LNCaP clone FGC (cell line): Measurements from ENCODE around the gene SNX9.
"Not testable (repeated sequence)": the region's sequence is repeated elsewhere in the genome, so short reads cannot be mapped to it uniquely, and the experiment has no call there.

Experiments used
- DNase-seq: peaks from one replicate; pipeline ENCODE4 v3.0.0-alpha.2; 2011; ENCODE audit warnings: low read depth
- H3K4me3 ChIP-seq: 2 replicates; pipeline ENCODE4 v1.5.1; 2011; ENCODE audit warnings: mild to moderate bottlenecking, low read depth, low read length, control low read depth
- CTCF ChIP-seq: IDR thresholded peaks from 2 replicates; pipeline ENCODE4 v1.5.1; 2012; ENCODE audit warnings: mild to moderate bottlenecking; ENCODE audit not compliant: control insufficient read depth, insufficient read depth; ENCODE audit errors: extremely low read depth

The SNX9 gene

GRCh38 chr6:157944983-157945931 lies 122.2 kb downstream of the SNX9 start:
- TF ChIP-seq CTCF, result no peak
- H3K4me3 ChIP-seq, result no peak overlapping the region
- DNase-seq, result no peak

- no peak overlapping the region for H3K4me3 ChIP-seq
- TF ChIP-seq CTCF, result no peak
- DNase-seq, result no peak
Observed at GRCh38 chr6:157946053-157946617, 123.1 kb downstream of the SNX9 start.

- no peak for DNase-seq
- H3K4me3 ChIP-seq, result no peak overlapping the region
- peak; percentile 62 for TF ChIP-seq CTCF
Observed at GRCh38 chr6:157946865-157947532, 124.0 kb downstream of the SNX9 start.

- not testable (repeated sequence) for H3K4me3 ChIP-seq, DNase-seq
Observed at GRCh38 chr6:157950899-157951298, 127.9 kb downstream of the SNX9 start.

- no peak for DNase-seq
- TF ChIP-seq CTCF, result no peak
- no peak overlapping the region for H3K4me3 ChIP-seq
Observed at GRCh38 chr6:157951828-157952227, 128.8 kb downstream of the SNX9 start.

GRCh38 chr6:157952861-157953351 lies 129.9 kb downstream of the SNX9 start:
- TF ChIP-seq CTCF, result no peak
- no peak for DNase-seq

GRCh38 chr6:157953580-157954091 lies 130.6 kb downstream of the SNX9 start:
- H3K4me3 ChIP-seq, result no peak overlapping the region
- TF ChIP-seq CTCF, result no peak
- DNase-seq, result no peak

More at GRCh38 chr6:157952861-157953351, 129.9 kb downstream of the SNX9 start:
- H3K4me3 ChIP-seq, result no peak overlapping the region
